ENCODE results near the gene PLPP3. TPM values are rescaled to one million over a fixed set of nuclear protein-coding genes. Genes with fewer than 3 reads are reported as not detected.

The PLPP3 gene
- total and polyA plus RNA-seq, 9 of the 15 experiments (the other 6 are each of a cell fraction or from before 2014, with no cell fraction given): 0.07 to 0.54 (median 0.20) TPM

GRCh38 chr1:56625819-56626440 lies 46.6 kb upstream of the PLPP3 start:
- Histone ChIP-seq H3K36me3 (ENCODE audit: control insufficient read depth, insufficient read depth, low read length) (no peaks in the 10 kb centered on the region), H4K20me1 (replicated peaks; ENCODE audit: control insufficient read depth, insufficient read depth, low read length) (no peaks in the 10 kb centered on the region), H3K27ac (ENCODE audit: extremely low read depth, low read depth, low read length) (no peak overlapping the region), H3K9me3 (replicated peaks; ENCODE audit: control insufficient read depth, insufficient read depth, low read depth, low read length) (no peaks in the 10 kb centered on the region), H3K27me3 (ENCODE audit: control insufficient read depth in 2 of 2, insufficient read depth in 2 of 2, low read length in 2 of 2) (no peaks in the 10 kb centered on the region), H3K4me1 (replicated peaks in 1 of 2; ENCODE audit: control insufficient read depth in 2 of 2, insufficient read depth in 2 of 2, low read length in 2 of 2) (no peaks in the 10 kb centered on the region), H3K4me3 (no peak overlapping the region), H3K9ac (ENCODE audit: insufficient read depth in 1 of 2, low read depth in 2 of 2, low read length in 2 of 2) (no peak overlapping the region), H3K79me2 (ENCODE audit: control insufficient read depth, insufficient read depth, low read length) (no peaks in the 10 kb centered on the region), H3K4me2 (ENCODE audit: insufficient read depth, low read length) (no peak overlapping the region), H3K9me1 (ENCODE audit: control insufficient read depth, insufficient read depth, low read length) (no peaks in the 10 kb centered on the region), H2AFZ (ENCODE audit: low read depth, low read length) (no peak overlapping the region)
- BruUV-seq (replicated peaks): no TSS peak
- no peak for DNase-seq (ENCODE audit: extremely low read depth in 1 of 4, low spot score in 3 of 4)
- POLR2A ChIA-PET: no interaction called here
- CTCF ChIA-PET (ENCODE audit: low intra/inter-chr PET ratio): no interaction called here
- no peak for ATAC-seq
- in situ Hi-C loops (cut with MboI) (no loop called here), intact Hi-C loops (cut with micrococcal nuclease) (no loop called here)
- TF ChIP-seq, protein P1, sequence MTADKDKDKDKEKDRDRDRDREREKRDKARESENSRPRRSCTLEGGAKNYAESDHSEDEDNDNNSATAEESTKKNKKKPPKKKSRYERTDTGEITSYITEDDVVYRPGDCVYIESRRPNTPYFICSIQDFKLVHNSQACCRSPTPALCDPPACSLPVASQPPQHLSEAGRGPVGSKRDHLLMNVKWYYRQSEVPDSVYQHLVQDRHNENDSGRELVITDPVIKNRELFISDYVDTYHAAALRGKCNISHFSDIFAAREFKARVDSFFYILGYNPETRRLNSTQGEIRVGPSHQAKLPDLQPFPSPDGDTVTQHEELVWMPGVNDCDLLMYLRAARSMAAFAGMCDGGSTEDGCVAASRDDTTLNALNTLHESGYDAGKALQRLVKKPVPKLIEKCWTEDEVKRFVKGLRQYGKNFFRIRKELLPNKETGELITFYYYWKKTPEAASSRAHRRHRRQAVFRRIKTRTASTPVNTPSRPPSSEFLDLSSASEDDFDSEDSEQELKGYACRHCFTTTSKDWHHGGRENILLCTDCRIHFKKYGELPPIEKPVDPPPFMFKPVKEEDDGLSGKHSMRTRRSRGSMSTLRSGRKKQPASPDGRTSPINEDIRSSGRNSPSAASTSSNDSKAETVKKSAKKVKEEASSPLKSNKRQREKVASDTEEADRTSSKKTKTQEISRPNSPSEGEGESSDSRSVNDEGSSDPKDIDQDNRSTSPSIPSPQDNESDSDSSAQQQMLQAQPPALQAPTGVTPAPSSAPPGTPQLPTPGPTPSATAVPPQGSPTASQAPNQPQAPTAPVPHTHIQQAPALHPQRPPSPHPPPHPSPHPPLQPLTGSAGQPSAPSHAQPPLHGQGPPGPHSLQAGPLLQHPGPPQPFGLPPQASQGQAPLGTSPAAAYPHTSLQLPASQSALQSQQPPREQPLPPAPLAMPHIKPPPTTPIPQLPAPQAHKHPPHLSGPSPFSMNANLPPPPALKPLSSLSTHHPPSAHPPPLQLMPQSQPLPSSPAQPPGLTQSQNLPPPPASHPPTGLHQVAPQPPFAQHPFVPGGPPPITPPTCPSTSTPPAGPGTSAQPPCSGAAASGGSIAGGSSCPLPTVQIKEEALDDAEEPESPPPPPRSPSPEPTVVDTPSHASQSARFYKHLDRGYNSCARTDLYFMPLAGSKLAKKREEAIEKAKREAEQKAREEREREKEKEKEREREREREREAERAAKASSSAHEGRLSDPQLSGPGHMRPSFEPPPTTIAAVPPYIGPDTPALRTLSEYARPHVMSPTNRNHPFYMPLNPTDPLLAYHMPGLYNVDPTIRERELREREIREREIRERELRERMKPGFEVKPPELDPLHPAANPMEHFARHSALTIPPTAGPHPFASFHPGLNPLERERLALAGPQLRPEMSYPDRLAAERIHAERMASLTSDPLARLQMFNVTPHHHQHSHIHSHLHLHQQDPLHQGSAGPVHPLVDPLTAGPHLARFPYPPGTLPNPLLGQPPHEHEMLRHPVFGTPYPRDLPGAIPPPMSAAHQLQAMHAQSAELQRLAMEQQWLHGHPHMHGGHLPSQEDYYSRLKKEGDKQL (CRISPR knock-in tag; IDR thresholded peaks at IDR 0.05; ENCODE audit: borderline replicate concordance): no peak
- TF ChIP-seq DNMT1 (IDR thresholded peaks at IDR 0.05) (no peak), BHLHE40 (IDR thresholded peaks at IDR 0.05; ENCODE audit: low read length) (no peak), CC2D1A (IDR thresholded peaks at IDR 0.05) (no peak)
- TF ChIP-seq, protein P2, sequence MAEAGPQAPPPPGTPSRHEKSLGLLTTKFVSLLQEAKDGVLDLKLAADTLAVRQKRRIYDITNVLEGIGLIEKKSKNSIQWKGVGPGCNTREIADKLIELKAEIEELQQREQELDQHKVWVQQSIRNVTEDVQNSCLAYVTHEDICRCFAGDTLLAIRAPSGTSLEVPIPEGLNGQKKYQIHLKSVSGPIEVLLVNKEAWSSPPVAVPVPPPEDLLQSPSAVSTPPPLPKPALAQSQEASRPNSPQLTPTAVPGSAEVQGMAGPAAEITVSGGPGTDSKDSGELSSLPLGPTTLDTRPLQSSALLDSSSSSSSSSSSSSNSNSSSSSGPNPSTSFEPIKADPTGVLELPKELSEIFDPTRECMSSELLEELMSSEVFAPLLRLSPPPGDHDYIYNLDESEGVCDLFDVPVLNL (CRISPR knock-in tag; IDR thresholded peaks at IDR 0.05; ENCODE audit: low read depth): no peak
- 0% methylated on average over 5 of the region's 5 CpGs for WGBS (ENCODE audit: insufficient coverage, low coverage, missing lambda C conversion rate)
- no peak for FAIRE-seq
